ENCODE results near the gene FBXW8. TPM values are rescaled to one million over a fixed set of nuclear protein-coding genes. Genes with fewer than 3 reads are reported as not detected.

FBXW8 gene
- total and polyA plus RNA-seq, 4 donors: 3.9 to 20.3 (median 12.5) TPM

GRCh38 chr12:116892349-116893140 is 18.2 kb upstream of the FBXW8 start:
- H3K36me3 ChIP-seq (ENCODE audit: control insufficient read depth in 4 of 4, insufficient read depth in 4 of 4, low read length in 4 of 4): no peaks in the 10 kb centered on the region
- WGBS, 2 donors: 84 to 85% methylated on average over 12 of the region's 12 CpGs
- H3K27ac ChIP-seq (ENCODE audit: low read depth in 1 of 2, low read length in 1 of 2): no peak overlapping the region
- TF ChIP-seq CTCF (IDR thresholded peaks at IDR 0.05; ENCODE audit: control extremely low read depth, extremely low read depth): no peak
- no peaks in the 10 kb centered on the region for H3K4me1 ChIP-seq (ENCODE audit: control insufficient read depth in 5 of 5, insufficient read depth in 5 of 5, low read length in 5 of 5)
- peaks cover 0 to 2% (median 0%) of the 10 kb centered on the region in 4 donors for H3K9me3 ChIP-seq (ENCODE audit: control insufficient read depth in 4 of 4, insufficient read depth in 3 of 4, low read length in 3 of 4)
- no peak for DNase-seq
- ATAC-seq (ENCODE audit: insufficient read depth, low FRiP score): no peak
- H3K4me3 ChIP-seq: no peak overlapping the region
- H3K27me3 ChIP-seq (ENCODE audit: control insufficient read depth in 3 of 3, insufficient read depth in 3 of 3, low read length in 2 of 3): peaks cover 0 to 5% (median 3%) of the 10 kb centered on the region in 3 donors
- H3K9ac ChIP-seq (ENCODE audit: insufficient read depth in 1 of 2, low read length in 2 of 2): no peak overlapping the region

GRCh38 chr12:116894913-116895312 is 15.8 kb upstream of the FBXW8 start:
- peaks cover 0 to 7% (median 0%) of the 10 kb centered on the region in 3 donors for H3K27me3 ChIP-seq (ENCODE audit: control insufficient read depth in 3 of 3, insufficient read depth in 3 of 3, low read length in 2 of 3)
- no peak overlapping the region for H3K9ac ChIP-seq (ENCODE audit: insufficient read depth in 1 of 2, low read length in 2 of 2)
- no peak overlapping the region for H3K4me3 ChIP-seq
- DNase-seq: no peak
- WGBS, 2 donors: 83 to 85% methylated on average over 3 of the region's 3 CpGs
- no peak for TF ChIP-seq CTCF (IDR thresholded peaks at IDR 0.05; ENCODE audit: control extremely low read depth, extremely low read depth)
- no peaks in the 10 kb centered on the region for H3K36me3 ChIP-seq (ENCODE audit: control insufficient read depth in 4 of 4, insufficient read depth in 4 of 4, low read length in 4 of 4)
- ATAC-seq (ENCODE audit: insufficient read depth, low FRiP score): no peak
- H3K27ac ChIP-seq (ENCODE audit: low read depth in 1 of 2, low read length in 1 of 2): no peak overlapping the region
- no peaks in the 10 kb centered on the region for H3K4me1 ChIP-seq (ENCODE audit: control insufficient read depth in 5 of 5, insufficient read depth in 5 of 5, low read length in 5 of 5)
- peaks cover 0 to 2% (median 0%) of the 10 kb centered on the region in 4 donors for H3K9me3 ChIP-seq (ENCODE audit: control insufficient read depth in 4 of 4, insufficient read depth in 3 of 4, low read length in 3 of 4)

GRCh38 chr12:116896411-116896924 is 14.3 kb upstream of the FBXW8 start:
- ATAC-seq (ENCODE audit: insufficient read depth, low FRiP score) (no peak), DNase-seq (no peak)
- peaks cover 0 to 7% (median 0%) of the 10 kb centered on the region in 3 donors for H3K27me3 ChIP-seq (ENCODE audit: control insufficient read depth in 3 of 3, insufficient read depth in 3 of 3, low read length in 2 of 3)
- H3K9me3 ChIP-seq (ENCODE audit: control insufficient read depth in 4 of 4, insufficient read depth in 3 of 4, low read length in 3 of 4): no peaks in the 10 kb centered on the region
- TF ChIP-seq CTCF (IDR thresholded peaks at IDR 0.05; ENCODE audit: control extremely low read depth, extremely low read depth): no peak
- H3K27ac ChIP-seq (ENCODE audit: low read depth in 1 of 2, low read length in 1 of 2): no peak overlapping the region
- WGBS, 2 donors: 67 to 72% methylated on average over 7 of the region's 7 CpGs
- H3K36me3 ChIP-seq (ENCODE audit: control insufficient read depth in 4 of 4, insufficient read depth in 4 of 4, low read length in 4 of 4): no peaks in the 10 kb centered on the region
- no peaks in the 10 kb centered on the region for H3K4me1 ChIP-seq (ENCODE audit: control insufficient read depth in 5 of 5, insufficient read depth in 5 of 5, low read length in 5 of 5)
- H3K4me3 ChIP-seq: no peak overlapping the region
- H3K9ac ChIP-seq (ENCODE audit: insufficient read depth in 1 of 2, low read length in 2 of 2): no peak overlapping the region

All from lung (tissue), 12 donors.